ENCODE results near the gene HES6. TPM values are rescaled to one million over a fixed set of nuclear protein-coding genes. Genes with fewer than 3 reads are reported as not detected.

HES6 gene, protein sequence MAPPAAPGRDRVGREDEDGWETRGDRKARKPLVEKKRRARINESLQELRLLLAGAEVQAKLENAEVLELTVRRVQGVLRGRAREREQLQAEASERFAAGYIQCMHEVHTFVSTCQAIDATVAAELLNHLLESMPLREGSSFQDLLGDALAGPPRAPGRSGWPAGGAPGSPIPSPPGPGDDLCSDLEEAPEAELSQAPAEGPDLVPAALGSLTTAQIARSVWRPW
- total RNA-seq: 2.2 and 6.1 TPM in 2 replicates

DNA sequence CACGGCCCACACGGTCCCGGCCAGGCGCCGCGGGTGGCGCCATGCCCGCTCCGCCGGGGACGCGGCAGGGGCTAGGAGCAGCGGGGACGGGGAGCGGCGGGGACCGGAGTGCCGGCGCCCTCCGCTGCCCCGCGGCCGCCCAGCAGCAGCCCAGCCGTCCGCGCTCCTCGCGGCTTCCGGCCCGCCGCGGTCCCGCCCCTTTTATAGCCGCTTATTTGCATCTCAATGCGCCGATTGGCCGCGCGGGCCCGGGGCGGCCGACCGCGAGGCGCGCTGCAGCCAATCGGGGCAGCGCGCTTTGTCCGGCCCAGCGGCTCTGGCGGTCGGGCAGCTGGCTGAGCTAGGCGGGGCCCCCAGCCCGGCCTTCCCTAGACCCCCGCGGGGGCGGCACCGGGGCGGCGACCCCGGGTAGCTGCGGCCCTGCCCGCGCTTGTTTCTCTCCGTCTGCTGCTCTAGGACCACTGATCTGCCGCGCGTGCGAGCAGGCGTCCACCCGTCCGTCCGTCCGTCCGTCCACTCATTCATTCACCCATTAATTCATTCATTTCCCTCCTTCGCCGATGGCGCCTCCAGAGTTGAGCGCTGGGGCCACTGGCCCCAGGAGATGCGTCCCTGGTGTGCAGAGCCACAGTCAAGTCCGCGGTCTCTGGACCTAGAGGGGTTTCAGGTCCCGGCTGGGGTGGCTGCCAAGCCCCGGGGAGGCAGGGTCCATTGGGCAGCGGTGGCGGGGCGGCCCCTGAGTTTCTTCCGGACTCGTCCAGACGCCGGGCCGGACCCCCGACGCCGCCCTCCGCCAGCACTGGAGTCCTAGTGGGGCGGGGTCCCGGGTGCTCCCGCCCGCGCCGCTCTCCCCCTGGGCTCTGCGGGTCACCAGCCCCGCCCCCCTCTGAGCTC, at the start of gene HES6:
TSS of gene HES6 (minus strand) at position 176 of the 894 bp plus-strand sequence. CDS start at position 43, 133 bp downstream.
- DNase-seq (ENCODE audit: low read depth): peak; percentile 87
- peak within 1 kb of the TSS; percentile 61 for H3K4me3 ChIP-seq (ENCODE audit: low read depth, low read length)
- TF ChIP-seq, protein P1, sequence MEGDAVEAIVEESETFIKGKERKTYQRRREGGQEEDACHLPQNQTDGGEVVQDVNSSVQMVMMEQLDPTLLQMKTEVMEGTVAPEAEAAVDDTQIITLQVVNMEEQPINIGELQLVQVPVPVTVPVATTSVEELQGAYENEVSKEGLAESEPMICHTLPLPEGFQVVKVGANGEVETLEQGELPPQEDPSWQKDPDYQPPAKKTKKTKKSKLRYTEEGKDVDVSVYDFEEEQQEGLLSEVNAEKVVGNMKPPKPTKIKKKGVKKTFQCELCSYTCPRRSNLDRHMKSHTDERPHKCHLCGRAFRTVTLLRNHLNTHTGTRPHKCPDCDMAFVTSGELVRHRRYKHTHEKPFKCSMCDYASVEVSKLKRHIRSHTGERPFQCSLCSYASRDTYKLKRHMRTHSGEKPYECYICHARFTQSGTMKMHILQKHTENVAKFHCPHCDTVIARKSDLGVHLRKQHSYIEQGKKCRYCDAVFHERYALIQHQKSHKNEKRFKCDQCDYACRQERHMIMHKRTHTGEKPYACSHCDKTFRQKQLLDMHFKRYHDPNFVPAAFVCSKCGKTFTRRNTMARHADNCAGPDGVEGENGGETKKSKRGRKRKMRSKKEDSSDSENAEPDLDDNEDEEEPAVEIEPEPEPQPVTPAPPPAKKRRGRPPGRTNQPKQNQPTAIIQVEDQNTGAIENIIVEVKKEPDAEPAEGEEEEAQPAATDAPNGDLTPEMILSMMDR (IDR thresholded peaks at IDR 0.05; ENCODE audit: insufficient read depth, low read depth, low read length): no peak

DNA sequence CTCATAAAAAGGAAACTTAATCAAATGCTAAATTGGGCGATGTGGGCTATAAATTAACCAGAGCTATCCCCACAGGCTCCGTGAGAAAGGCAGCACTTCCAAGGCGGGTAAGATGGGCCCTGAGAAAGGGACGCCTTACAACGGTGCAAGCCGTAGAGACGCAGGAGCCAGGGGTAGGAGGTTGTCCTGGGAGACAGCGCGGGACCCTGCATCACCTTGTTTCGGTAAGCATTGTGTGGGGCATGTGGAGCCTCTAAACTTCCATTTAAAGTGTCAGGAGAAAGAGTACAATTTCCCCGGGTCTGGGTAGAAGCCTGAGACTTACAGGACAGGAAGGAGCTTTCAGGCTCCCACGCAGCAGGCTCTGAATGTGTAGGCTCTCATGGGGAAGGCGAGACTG, 49.7 kb upstream of the HES6 start:
- peak overlapping the region; percentile 74 for H3K4me3 ChIP-seq (ENCODE audit: low read depth, low read length)
- no peak for DNase-seq (ENCODE audit: low read depth)

DNA sequence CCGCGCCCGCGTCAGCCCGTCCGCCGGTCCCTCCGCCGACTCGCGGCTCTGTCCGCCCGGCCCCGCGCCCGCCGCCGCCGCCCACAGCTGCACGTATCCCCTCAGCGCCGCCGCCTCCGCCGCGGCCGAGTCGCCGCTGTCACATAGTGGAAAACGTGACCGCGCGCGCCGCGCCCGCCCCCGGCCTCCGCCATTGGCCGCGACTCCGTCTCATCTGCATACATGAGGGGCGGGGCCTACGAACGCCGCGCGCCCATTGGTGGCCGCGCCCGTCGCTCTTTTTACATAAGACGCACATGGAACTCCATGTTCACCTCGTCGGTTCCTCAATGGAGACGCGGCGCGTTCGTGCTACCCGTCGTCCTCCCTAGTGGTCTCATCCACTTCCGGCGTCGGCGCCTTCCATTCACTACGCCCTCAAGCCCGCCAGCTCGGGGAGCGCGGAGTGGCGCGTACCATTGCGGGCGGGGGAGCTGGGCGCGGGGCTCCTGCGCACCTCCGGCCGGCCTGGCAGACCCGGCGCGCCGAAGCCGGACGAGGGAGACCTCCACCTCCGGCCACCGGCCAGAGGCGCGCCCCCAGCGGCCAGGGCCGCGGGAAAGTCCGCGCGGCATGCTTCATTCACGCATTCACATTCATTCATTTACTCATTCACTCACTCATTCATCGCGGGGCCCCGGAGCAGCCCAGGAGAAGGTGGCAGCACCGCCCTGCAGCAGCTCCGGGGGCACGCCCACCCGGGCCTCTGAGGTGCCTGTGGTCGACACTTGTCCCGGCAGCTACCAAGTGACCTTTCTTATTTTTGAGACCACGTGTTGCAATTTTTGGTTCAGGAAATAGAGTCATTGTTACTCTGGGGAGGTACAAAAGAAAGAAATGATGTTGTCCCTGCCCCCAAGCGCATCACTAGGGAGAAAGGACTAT, 49.1 kb upstream of the HES6 start:
- DNase-seq (ENCODE audit: low read depth): peak; percentile 99
- TF ChIP-seq, protein P1 (IDR thresholded peaks at IDR 0.05; ENCODE audit: insufficient read depth, low read depth, low read length): peak; percentile 28
- peak overlapping the region; percentile 74 for H3K4me3 ChIP-seq (ENCODE audit: low read depth, low read length)

More for the DNA sequence above, 49.7 kb upstream of the HES6 start:
- TF ChIP-seq, protein P1 (IDR thresholded peaks at IDR 0.05; ENCODE audit: insufficient read depth, low read depth, low read length): no peak

DNA sequence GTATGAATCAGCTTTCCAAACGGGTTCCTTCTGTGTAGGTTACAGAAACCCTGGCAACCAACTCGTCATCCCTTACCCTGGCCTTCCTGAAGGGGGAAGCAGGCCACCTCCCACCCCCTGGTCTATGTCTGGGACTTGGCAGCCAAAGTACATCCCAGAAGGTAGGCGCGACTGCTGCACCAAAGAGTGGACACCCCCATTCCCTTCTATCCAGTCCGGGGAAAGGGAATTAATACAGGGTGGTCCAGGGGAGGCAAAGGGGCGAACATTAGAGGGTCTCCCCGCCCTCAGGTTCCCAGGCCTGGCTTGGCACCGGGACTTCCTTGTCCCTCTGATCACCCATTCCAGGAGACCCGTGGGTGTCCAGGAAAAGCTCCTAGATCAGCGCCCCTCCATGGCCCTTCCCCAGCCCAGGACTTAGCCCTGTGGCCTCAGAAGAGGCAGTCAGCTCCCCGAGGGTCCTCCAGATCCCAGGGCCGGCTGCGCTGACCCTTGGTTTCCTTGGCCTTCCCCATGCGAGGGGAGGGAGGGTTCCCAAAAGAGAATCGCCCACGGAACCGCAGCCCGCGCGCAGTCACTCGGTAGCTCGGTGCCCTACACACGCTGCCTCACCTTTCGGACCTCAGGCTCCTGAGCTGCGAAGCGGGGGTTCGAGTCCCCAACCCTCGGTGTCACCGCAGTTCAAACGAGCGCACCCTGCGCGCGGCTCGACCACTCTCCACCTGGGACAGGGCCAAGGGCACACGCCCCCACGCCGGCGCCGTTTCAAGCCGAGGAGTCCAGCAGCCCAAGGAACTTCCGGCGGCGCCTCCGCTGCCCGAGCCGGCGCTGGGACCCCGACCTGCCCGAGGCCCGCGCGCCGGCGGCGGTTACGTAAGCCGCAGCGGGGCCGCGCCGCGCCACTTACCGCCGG, 48.2 kb upstream of the HES6 start, which contains the start of gene PER2:
TSS of gene PER2 (minus strand) at position 874 of the 913 bp plus-strand sequence. CDS start 10,674 bp downstream, outside the sequence.
- TF ChIP-seq, protein P1 (IDR thresholded peaks at IDR 0.05; ENCODE audit: insufficient read depth, low read depth, low read length): peak; percentile 25
- H3K4me3 ChIP-seq (ENCODE audit: low read depth, low read length): peak within 1 kb of the TSS; percentile 74
- peak; percentile 87 for DNase-seq (ENCODE audit: low read depth)

DNA sequence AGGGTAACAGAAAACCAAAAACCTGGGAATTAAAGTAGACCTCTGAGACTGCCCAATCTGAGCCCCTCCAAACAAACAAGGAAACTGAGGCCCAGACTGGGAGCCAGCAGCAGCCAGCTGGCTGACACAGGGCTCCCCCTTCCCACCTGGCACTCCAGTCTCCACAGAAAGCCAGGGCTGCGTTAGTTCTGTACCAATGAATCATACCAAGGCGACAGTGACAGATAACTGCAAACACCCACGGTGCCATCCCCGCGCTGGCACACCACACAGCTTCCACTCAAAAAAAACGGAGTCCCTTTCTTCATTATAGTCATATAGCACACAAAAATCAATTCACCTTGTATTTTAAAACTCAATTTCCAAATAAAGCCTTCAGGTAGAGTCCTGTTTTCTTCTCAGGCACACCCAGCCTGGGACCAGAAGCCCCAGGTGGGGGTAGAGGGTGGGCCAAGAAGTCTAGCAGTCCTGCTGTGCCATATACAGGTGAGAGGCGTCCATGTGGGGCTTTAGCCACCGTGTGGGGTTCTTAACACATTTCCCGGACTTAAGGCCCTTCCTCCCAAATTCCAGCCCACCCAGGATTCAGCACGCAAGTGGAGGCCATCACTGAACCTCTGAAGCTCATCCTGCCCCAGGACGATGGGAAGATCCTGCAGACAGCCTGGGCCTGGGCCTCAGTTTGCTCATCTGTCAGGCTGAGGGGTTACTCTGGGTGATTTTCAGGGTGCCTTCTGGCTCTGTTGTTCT, 47.3 kb upstream of the HES6 start:
- H3K4me3 ChIP-seq (ENCODE audit: low read depth, low read length): peak overlapping the region; percentile 74
- TF ChIP-seq, protein P1 (IDR thresholded peaks at IDR 0.05; ENCODE audit: insufficient read depth, low read depth, low read length): no peak
- DNase-seq (ENCODE audit: low read depth): peak; percentile 6
